ENCODE data around the gene ANXA6. TPM values are rescaled to one million over a fixed set of nuclear protein-coding genes. Genes with fewer than 3 reads are reported as not detected.

The ANXA6 gene
- total and polyA plus RNA-seq, 4 donors: 61.4 to 208 (median 155) TPM

GRCh38 chr5:151192626-151193025 lies 35.0 kb upstream of the ANXA6 start:
- DNase-seq (no peak), ATAC-seq (ENCODE audit: insufficient read depth, low FRiP score) (no peak)
- Histone ChIP-seq H3K9ac (ENCODE audit: insufficient read depth in 1 of 2, low read length in 2 of 2) (no peak overlapping the region), H3K9me3 (ENCODE audit: control insufficient read depth in 4 of 4, insufficient read depth in 3 of 4, low read length in 3 of 4) (no peaks in the 10 kb centered on the region), H3K4me3 (no peak overlapping the region), H3K4me1 (ENCODE audit: control insufficient read depth in 5 of 5, insufficient read depth in 5 of 5, low read length in 5 of 5) (peaks cover 0 to 1% (median 0%) of the 10 kb centered on the region in 5 donors), H3K27ac (ENCODE audit: low read depth in 1 of 2, low read length in 1 of 2) (no peak overlapping the region), H3K36me3 (ENCODE audit: control insufficient read depth in 4 of 4, insufficient read depth in 4 of 4, low read length in 4 of 4) (peaks cover 0 to 3% (median 0%) of the 10 kb centered on the region in 4 donors), H3K27me3 (ENCODE audit: control insufficient read depth in 3 of 3, insufficient read depth in 3 of 3, low read length in 2 of 3) (no peaks in the 10 kb centered on the region)
- no peak for TF ChIP-seq CTCF (IDR thresholded peaks at IDR 0.05; ENCODE audit: control extremely low read depth, extremely low read depth)

- H3K27ac ChIP-seq (ENCODE audit: low read depth in 1 of 2, low read length in 1 of 2): no peak overlapping the region
- DNase-seq (no peak), ATAC-seq (ENCODE audit: insufficient read depth, low FRiP score) (no peak)
- H3K4me3 ChIP-seq: no peak overlapping the region
- no peaks in the 10 kb centered on the region for H3K4me1 ChIP-seq (ENCODE audit: control insufficient read depth in 5 of 5, insufficient read depth in 5 of 5, low read length in 5 of 5)
- no peak overlapping the region for H3K9ac ChIP-seq (ENCODE audit: insufficient read depth in 1 of 2, low read length in 2 of 2)
- peaks cover 0 to 7% (median 0%) of the 10 kb centered on the region in 4 donors for H3K36me3 ChIP-seq (ENCODE audit: control insufficient read depth in 4 of 4, insufficient read depth in 4 of 4, low read length in 4 of 4)
- no peak for TF ChIP-seq CTCF (IDR thresholded peaks at IDR 0.05; ENCODE audit: control extremely low read depth, extremely low read depth)
- WGBS, 2 donors: 99 to 100% methylated on average over 1 of the region's 1 CpG
- H3K9me3 ChIP-seq (ENCODE audit: control insufficient read depth in 4 of 4, insufficient read depth in 3 of 4, low read length in 3 of 4): no peaks in the 10 kb centered on the region
- no peaks in the 10 kb centered on the region for H3K27me3 ChIP-seq (ENCODE audit: control insufficient read depth in 3 of 3, insufficient read depth in 3 of 3, low read length in 2 of 3)
These were observed 34.1 kb upstream of the ANXA6 start for GRCh38 chr5:151191661-151192060.

- H3K9me3 ChIP-seq (ENCODE audit: control insufficient read depth in 4 of 4, insufficient read depth in 3 of 4, low read length in 3 of 4): no peaks in the 10 kb centered on the region
- peaks cover 0 to 12% (median 5%) of the 10 kb centered on the region in 4 donors for H3K36me3 ChIP-seq (ENCODE audit: control insufficient read depth in 4 of 4, insufficient read depth in 4 of 4, low read length in 4 of 4)
- WGBS, 2 donors: 93 to 95% methylated on average over 2 of the region's 2 CpGs
These were observed 31.6 kb upstream of the ANXA6 start for GRCh38 chr5:151189151-151189550.

More at GRCh38 chr5:151189151-151189550, 31.6 kb upstream of the ANXA6 start:
- H3K4me1 ChIP-seq (ENCODE audit: control insufficient read depth in 5 of 5, insufficient read depth in 5 of 5, low read length in 5 of 5): peaks cover 0 to 2% (median 0%) of the 10 kb centered on the region in 5 donors
- H3K27ac ChIP-seq (ENCODE audit: low read depth in 1 of 2, low read length in 1 of 2): no peak overlapping the region
- ATAC-seq (ENCODE audit: insufficient read depth, low FRiP score): no peak
- TF ChIP-seq CTCF (IDR thresholded peaks at IDR 0.05; ENCODE audit: control extremely low read depth, extremely low read depth): no peak
- no peak for DNase-seq
- no peak overlapping the region for H3K4me3 ChIP-seq
- no peak overlapping the region for H3K9ac ChIP-seq (ENCODE audit: insufficient read depth in 1 of 2, low read length in 2 of 2)
- no peaks in the 10 kb centered on the region for H3K27me3 ChIP-seq (ENCODE audit: control insufficient read depth in 3 of 3, insufficient read depth in 3 of 3, low read length in 2 of 3)
